NCI-H69 (cell line): ENCODE measurements around the gene NME3.

ENCODE experiments used
- DNase-seq: peaks from one replicate; lab custom pipeline; 2025; lab: John Stamatoyannopoulos, UW

Gene NME3

GRCh38 chr16:1793578-1794220 is 22.4 kb upstream of the NME3 start, which contains the start of gene IGFALS:
IGFALS (minus strand) TSS chr16:1793705; CDS start chr16:1793652, 53 bp downstream.
- no peak for DNase-seq

DNA sequence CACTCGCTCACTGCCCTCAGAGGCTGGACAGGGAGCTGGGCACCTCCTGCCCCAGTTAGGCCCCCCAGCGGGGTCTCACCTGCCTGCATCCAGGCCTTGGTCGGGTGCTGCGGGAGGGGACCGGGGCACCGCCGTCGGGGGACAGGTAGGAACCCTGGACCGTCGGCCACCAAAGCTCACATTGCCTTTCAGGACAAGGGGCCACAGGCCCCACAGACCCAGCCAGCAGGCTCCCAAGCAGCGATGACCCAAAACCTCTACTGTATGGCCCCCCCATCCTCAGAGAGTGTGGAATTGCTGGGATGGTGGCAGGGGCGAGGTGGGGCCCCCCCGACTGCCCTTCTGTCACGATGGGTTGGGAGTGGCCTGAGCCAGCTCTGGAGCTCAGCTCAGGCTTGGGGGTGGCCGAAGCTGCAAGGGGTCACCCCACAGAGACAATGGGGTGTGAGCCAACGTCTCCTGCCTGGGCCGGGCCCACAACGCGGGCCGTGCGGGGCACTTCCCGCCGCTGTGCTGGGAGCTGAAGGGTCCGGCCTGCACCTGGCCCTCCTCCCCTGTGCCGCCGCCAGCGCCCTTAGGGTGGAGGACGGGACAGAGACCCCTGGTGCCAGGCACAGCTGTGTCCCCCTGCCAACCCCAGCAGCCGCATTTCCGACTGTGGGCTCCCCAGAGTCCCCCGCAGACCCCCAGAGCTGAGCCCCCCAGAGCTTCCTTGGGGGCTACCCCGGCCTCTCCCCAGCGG is 21.7 kb upstream of the NME3 start:
- DNase-seq: no peak

- no peak for DNase-seq
These were observed 20.8 kb upstream of the NME3 start for GRCh38 chr16:1791943-1792812.

- DNase-seq: no peak
These were observed 20.1 kb upstream of the NME3 start for GRCh38 chr16:1791256-1791942.

DNA sequence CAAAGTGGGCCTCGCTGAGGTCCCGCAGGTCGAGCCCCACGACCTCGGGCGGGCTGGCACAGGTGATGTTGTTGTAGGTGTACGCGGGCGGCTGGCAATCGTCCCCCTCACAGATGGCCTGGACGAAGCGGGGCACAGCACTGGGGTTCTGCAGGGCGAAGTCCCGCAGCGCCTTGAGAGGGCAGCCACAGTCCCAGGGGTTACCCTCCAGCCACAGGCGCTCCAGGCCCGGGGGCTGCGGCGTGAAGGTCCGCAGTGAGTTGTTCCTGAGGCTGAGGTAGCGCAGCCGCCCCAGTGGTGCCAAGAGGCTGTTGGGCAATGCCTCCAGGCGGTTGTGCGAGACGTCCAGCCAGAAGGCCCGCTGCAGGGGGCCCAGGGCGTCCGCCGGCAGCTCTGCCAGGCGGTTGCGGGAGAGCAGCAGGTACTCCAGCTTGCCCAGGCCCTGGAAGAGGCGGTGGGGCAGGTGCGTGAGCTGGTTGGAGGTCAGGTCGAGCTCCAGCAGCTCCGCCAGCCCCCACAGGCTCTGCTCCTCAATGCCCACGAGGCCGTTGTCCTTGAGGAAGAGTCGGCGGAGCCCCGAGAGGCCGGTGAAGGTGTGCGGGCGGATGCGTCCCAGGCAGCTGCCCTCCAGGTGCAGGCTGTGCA is 19.4 kb upstream of the NME3 start:
- DNase-seq: no peak

GRCh38 chr16:1790261-1790610 is 18.9 kb upstream of the NME3 start:
- DNase-seq: no peak

DNA sequence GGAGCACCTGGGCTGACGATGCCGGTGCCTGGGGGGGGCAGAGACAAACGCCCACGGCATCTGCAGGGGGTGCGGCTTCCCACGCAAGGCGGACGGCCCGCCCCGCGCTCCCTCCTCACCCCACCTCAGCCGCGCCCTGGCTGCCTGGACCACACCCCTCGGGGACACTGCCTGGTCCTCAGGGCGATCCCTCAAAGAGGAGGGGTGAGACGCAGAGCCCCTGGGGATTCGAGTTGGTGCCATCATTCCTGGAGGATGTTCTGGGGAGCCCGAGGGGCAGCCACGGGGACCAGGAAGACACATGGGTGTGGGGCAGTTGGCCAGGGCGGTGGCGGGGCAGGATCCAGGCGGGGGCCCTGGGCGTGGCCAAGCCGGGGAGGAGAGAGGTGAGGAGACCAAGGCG is 18.3 kb upstream of the NME3 start:
- DNase-seq: no peak

- no peak for DNase-seq
These were observed 17.4 kb upstream of the NME3 start for GRCh38 chr16:1788708-1789100.

- no peak for DNase-seq
These were observed 16.9 kb upstream of the NME3 start for GRCh38 chr16:1788095-1788707.

- no peak for DNase-seq
These were observed 16.2 kb upstream of the NME3 start for GRCh38 chr16:1787322-1788094.

- no peak for DNase-seq
These were observed 15.6 kb upstream of the NME3 start for GRCh38 chr16:1787056-1787321.

DNA sequence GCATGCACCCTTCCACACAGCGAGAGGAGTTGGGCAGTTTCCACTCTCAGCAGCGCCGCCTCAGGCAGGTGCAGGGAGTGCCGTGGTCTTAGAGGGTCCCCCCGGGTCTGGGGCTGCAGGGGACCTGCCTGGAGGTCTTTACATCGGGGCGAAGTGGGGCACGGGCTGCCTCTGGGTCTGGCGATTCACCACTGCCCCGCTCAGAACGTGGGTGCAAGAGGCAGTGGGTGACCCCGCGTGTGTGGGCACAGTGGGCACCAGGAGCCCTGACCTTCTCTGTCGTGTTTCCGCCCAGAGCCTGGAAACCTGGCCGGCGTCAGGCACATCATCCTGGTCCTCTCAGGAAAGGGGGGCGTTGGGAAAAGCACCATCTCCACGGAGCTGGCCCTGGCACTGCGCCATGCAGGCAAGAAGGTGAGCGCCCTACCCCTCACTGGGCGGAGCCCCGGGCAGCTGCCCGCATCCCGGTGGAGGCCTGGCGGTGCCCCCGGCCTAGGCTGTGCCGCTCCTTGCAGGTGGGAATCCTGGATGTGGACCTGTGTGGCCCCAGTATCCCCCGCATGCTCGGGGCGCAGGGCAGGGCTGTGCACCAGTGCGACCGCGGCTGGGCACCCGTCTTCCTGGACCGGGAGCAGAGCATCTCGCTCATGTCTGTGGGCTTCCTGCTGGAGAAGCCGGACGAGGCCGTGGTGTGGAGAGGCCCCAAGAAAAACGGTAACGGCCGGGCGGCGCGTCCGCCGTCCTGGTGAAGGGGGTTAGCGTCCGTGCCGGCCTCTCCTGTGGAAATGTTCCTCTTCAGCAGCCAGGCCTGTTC is 15.1 kb upstream of the NME3 start:
- no peak for DNase-seq

DNA sequence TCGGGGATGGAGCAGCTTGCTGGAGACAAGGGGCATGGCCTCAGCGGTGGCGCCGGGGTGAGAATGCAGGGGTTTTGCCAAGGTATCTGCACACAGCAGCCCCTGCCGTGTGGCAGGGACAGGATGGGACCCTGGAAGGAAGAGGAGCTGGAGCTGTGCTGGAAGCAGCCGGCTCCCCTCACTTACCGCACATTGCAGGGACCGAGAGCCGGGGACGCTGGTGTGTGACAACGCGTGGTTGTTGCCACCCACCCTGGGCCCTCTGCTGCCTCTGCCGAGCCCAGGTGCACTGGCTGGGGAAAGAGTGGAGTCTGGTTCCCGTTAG is 14.5 kb upstream of the NME3 start:
- DNase-seq: no peak

GRCh38 chr16:1784977-1785845 is 13.9 kb upstream of the NME3 start:
- DNase-seq: no peak

- peak; percentile 100 for DNase-seq
These were observed 11.3 kb upstream of the NME3 start, which contains the start of the genes NUBP2 and SPSB3 for GRCh38 chr16:1782408-1783264. NUBP2 (plus strand) TSS chr16:1782960; CDS start chr16:1783021, 61 bp downstream. SPSB3 (minus strand) TSS chr16:1782571; CDS start chr16:1781483, 1,088 bp downstream.

DNA sequence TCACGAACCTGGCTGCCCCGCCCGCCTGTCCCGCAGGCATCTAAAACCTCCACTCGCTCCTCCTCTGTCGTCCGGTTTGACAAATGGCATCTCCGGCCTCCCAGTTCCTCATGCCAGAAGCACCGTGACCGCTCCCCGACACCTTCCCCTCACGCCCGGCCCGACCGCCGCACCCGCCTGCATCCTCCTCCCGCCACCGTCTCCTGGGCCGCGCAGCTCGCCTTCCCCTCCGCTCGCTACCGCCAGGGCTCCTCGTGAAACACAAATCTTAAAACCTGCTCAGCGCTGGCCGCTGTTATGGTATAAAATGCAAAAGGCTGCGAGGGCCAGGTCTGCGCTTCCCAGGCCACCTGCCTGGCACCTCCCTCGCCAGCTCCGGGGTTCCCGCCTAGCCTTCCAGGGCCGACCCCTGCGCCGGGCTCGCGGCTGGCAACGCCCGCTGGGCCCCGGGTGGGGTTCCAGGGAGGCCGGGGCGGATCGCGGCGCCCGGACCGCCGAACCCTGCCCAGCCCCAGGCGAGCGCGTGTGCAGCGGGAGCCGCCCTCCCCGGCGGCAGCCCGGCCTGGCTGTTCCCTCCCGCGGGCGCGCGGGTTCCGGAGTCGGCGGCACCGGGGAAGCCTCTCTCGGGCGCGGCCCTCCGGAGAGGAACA is 10.5 kb upstream of the NME3 start:
- peak; percentile 73 for DNase-seq

- DNase-seq: no peak
These were observed 9.9 kb upstream of the NME3 start for GRCh38 chr16:1781254-1781653.
